ACHN (cell line): ENCODE measurements around the gene MAN2A1.
"Not testable (repeated sequence)": the region's sequence is repeated elsewhere in the genome, so short reads cannot be mapped to it uniquely, and the experiment has no call there.

Source experiments
- DNase-seq: peaks from one replicate; pipeline ENCODE4 v3.0.0-alpha.2; 2015
- in situ Hi-C: cut with HindIII; loops from 2 replicates; pipeline ENCODE4 v1.10.0; 2017; ENCODE audit warnings: low sequenced_read_pairs, low pct_ligation_motif_present, low pct_unique_long_range_greater_than_20kb

Gene MAN2A1

GRCh38 chr5:109877670-109878045 is 187.9 kb downstream of the MAN2A1 start:
- in situ Hi-C loops = no loop called here
- DNase-seq = no peak

GRCh38 chr5:109878887-109879286 is 189.2 kb downstream of the MAN2A1 start:
- in situ Hi-C loops = no loop called here
- no peak for DNase-seq

- in situ Hi-C loops = no loop called here
- no peak for DNase-seq
These were observed 191.4 kb downstream of the MAN2A1 start for GRCh38 chr5:109880907-109881685.

- in situ Hi-C loops = no loop called here
- no peak for DNase-seq
These were observed 192.8 kb downstream of the MAN2A1 start for GRCh38 chr5:109882546-109882945.

GRCh38 chr5:109884676-109885075 is 194.9 kb downstream of the MAN2A1 start:
- DNase-seq = no peak
- in situ Hi-C loops = no loop called here

- in situ Hi-C loops = no loop called here
- no peak for DNase-seq
These were observed 195.5 kb downstream of the MAN2A1 start for GRCh38 chr5:109885205-109885604.

GRCh38 chr5:109888989-109889388 is 199.3 kb downstream of the MAN2A1 start:
- DNase-seq = no peak
- in situ Hi-C loops = no loop called here

- in situ Hi-C loops, DNase-seq: not testable (repeated sequence)
These were observed 203.5 kb downstream of the MAN2A1 start for GRCh38 chr5:109893271-109893670.

GRCh38 chr5:109898269-109899162 is 208.8 kb downstream of the MAN2A1 start:
- in situ Hi-C loops = no loop called here
- DNase-seq = no peak

- in situ Hi-C loops = no loop called here
- no peak for DNase-seq
These were observed 209.4 kb downstream of the MAN2A1 start for GRCh38 chr5:109899163-109899535.

GRCh38 chr5:109900461-109900860 is 210.7 kb downstream of the MAN2A1 start:
- in situ Hi-C loops = no loop called here
- DNase-seq = no peak

- in situ Hi-C loops = no loop called here
- DNase-seq = no peak
These were observed 211.3 kb downstream of the MAN2A1 start for GRCh38 chr5:109900911-109901627.

GRCh38 chr5:109901628-109901981 is 211.9 kb downstream of the MAN2A1 start:
- no peak for DNase-seq
- in situ Hi-C loops = no loop called here

GRCh38 chr5:109903061-109903460 is 213.3 kb downstream of the MAN2A1 start:
- in situ Hi-C loops = no loop called here

GRCh38 chr5:109905906-109906305 is 216.2 kb downstream of the MAN2A1 start:
- DNase-seq = no peak
- in situ Hi-C loops = no loop called here

More at GRCh38 chr5:109903061-109903460, 213.3 kb downstream of the MAN2A1 start:
- DNase-seq = no peak

- in situ Hi-C loops = no loop called here
- no peak for DNase-seq
These were observed 217.5 kb downstream of the MAN2A1 start for GRCh38 chr5:109907189-109907588.

- in situ Hi-C loops = no loop called here
- DNase-seq = no peak
These were observed 218.0 kb downstream of the MAN2A1 start for GRCh38 chr5:109907731-109908130.

GRCh38 chr5:109908366-109908765 is 218.6 kb downstream of the MAN2A1 start:
- in situ Hi-C loops = no loop called here
- no peak for DNase-seq

- in situ Hi-C loops = no loop called here
- DNase-seq = no peak
These were observed 221.1 kb downstream of the MAN2A1 start for GRCh38 chr5:109910874-109911273.
